Breast epithelium (tissue), 3 donors: ENCODE measurements around the gene FOXA1.

Experiments used
- CTCF ChIP-seq, 3 donors: fragments of 450-650 bp; IDR thresholded peaks; one replicate each; pipeline ENCODE4 v1.5.1; 2016 to 2017; ENCODE audit warnings: antibody characterized with exemption in 3 of 3, mild to moderate bottlenecking in 3 of 3, moderate library complexity in 3 of 3
- POLR2A ChIP-seq: fragments of 450-650 bp; IDR thresholded peaks from one replicate; pipeline ENCODE4 v1.6.1; 2016; ENCODE audit warnings: antibody characterized with exemption, mild to moderate bottlenecking, moderate library complexity

- TF ChIP-seq POLR2A (no peak), CTCF (IDR thresholded peaks at IDR 0.05) (no peak)
Measured at GRCh38 chr14:37579274-37579673, 15.8 kb downstream of the FOXA1 start.
